IMR-90 (cell line): ENCODE data around the gene CXCL8. TPM values are rescaled to one million over a fixed set of nuclear protein-coding genes. Genes with fewer than 3 reads are reported as not detected.
A peak's percentile ranks its signal among the peaks of the same experiment; 100 is the strongest.

Experiments
- ATAC-seq: fragments of 200-7000 bp; cut with Tn5 transposase; 2 replicates; pipeline ENCODE4 v1.9.1; 2020; ENCODE audit warnings: low read depth, mild to moderate bottlenecking, moderate library complexity
- BruUV-seq: library from RNA; stranded (reverse); fragments of 400-500 nt; replicated peaks from 2 replicates; lab custom pipeline; 2021; lab: Mats Ljungman, UMichigan
- CTCF ChIA-PET: fragments of 300-600 bp; formaldehyde crosslinking; extraction: SDS; loops from one replicate; lab custom pipeline; 2021; ENCODE audit warnings: antibody characterized with exemption; lab: Yijun Ruan, JAX
- POLR2A ChIA-PET: fragments of 300-600 bp; sonication (Branson Sonifier 250); formaldehyde crosslinking; loops from one replicate; lab custom pipeline; 2022; ENCODE audit warnings: antibody characterized with exemption; ENCODE audit not compliant: unreplicated experiment; lab: Charles Lee
- DNase-seq: peaks from one replicate; pipeline ENCODE4 v3.0.0; 2013
- H2AFZ ChIP-seq: replicated peaks from 2 replicates; pipeline ENCODE3; 2013; ENCODE audit warnings: low read length, mild to moderate bottlenecking; ENCODE audit not compliant: poor library complexity
- H2AK5ac ChIP-seq: 2 replicates; pipeline ENCODE4 v1.6.1; 2013; ENCODE audit warnings: low read depth, low read length, inconsistent platforms
- H2AK9ac ChIP-seq: replicated peaks from 2 replicates; pipeline ENCODE3; 2013; ENCODE audit warnings: mild to moderate bottlenecking, low read depth, low read length, moderate library complexity; ENCODE audit not compliant: poor library complexity
- H2BK120ac ChIP-seq: 2 replicates; pipeline ENCODE4 v1.6.1; 2013; ENCODE audit warnings: low read depth, low read length, inconsistent platforms
- H2BK15ac ChIP-seq: 3 replicates; pipeline ENCODE4 v1.6.1; 2013; ENCODE audit warnings: low read depth, low read length, inconsistent platforms
- H2BK20ac ChIP-seq: 2 replicates; pipeline ENCODE4 v1.6.1; 2013; ENCODE audit warnings: low read depth, mild to moderate bottlenecking, inconsistent platforms, low read length, moderate library complexity
- H2BK5ac ChIP-seq: 2 replicates; pipeline ENCODE4 v1.6.1; 2013; ENCODE audit warnings: mild to moderate bottlenecking, low read depth, low read length, inconsistent platforms; ENCODE audit not compliant: poor library complexity, severe bottlenecking
- H3K14ac ChIP-seq: replicated peaks from 2 replicates; pipeline ENCODE4 v1.6.1; 2013; ENCODE audit warnings: low read depth, low read length, inconsistent platforms
- H3K18ac ChIP-seq: 2 replicates; pipeline ENCODE4 v1.6.1; 2013; ENCODE audit warnings: low read depth, low read length, control low read depth
- H3K23ac ChIP-seq: 2 replicates; pipeline ENCODE4 v1.6.1; 2013; ENCODE audit warnings: low read depth, low read length, inconsistent platforms
- H3K27ac ChIP-seq: 2 replicates; pipeline ENCODE4 v1.5.1; 2013; ENCODE audit warnings: mild to moderate bottlenecking, control low read depth, low read length; ENCODE audit not compliant: insufficient read depth
- H3K27me3 ChIP-seq: 2 replicates; pipeline ENCODE4 v1.6.1; 2013; ENCODE audit warnings: low read length; ENCODE audit not compliant: control insufficient read depth, insufficient read depth
- H3K36me3 ChIP-seq: 2 replicates; pipeline ENCODE4 v1.6.1; 2013; ENCODE audit warnings: low read length, mixed read lengths; ENCODE audit not compliant: control insufficient read depth, insufficient read depth
- H3K4ac ChIP-seq: 2 replicates; pipeline ENCODE4 v1.6.1; 2013; ENCODE audit warnings: low read depth, low read length, inconsistent platforms
- H3K4me1 ChIP-seq: 2 replicates; pipeline ENCODE4 v1.6.1; 2013; ENCODE audit warnings: low read length, mixed read lengths; ENCODE audit not compliant: control insufficient read depth, insufficient read depth
- H3K4me2 ChIP-seq: 2 replicates; pipeline ENCODE4 v1.6.1; 2013; ENCODE audit warnings: low read depth, mild to moderate bottlenecking, control low read depth, low read length, moderate library complexity
- H3K4me3 ChIP-seq: 2 replicates; pipeline ENCODE4 v1.5.1; 2013; ENCODE audit warnings: low read depth, mild to moderate bottlenecking, control low read depth, low read length, moderate library complexity; ENCODE audit not compliant: insufficient read depth
- H3K56ac ChIP-seq: 2 replicates; pipeline ENCODE4 v1.6.1; 2013; ENCODE audit warnings: low read length, inconsistent platforms; ENCODE audit not compliant: insufficient read depth; ENCODE audit errors: extremely low read depth
- H3K79me1 ChIP-seq, 2 experiments: 2 replicates each; pipeline ENCODE4 v1.6.1; 2013; ENCODE audit warnings: low read length in 2 of 2, inconsistent platforms in 1 of 2, low read depth in 1 of 2
- H3K9ac ChIP-seq: 2 replicates; pipeline ENCODE4 v1.6.1; 2013; ENCODE audit warnings: low read depth, low read length, control low read depth
- H3K9me1 ChIP-seq: 2 replicates; pipeline ENCODE4 v1.6.1; 2013; ENCODE audit warnings: low read length, inconsistent platforms; ENCODE audit not compliant: insufficient read depth
- H3K9me3 ChIP-seq: 2 replicates; pipeline ENCODE4 v1.6.1; 2013; ENCODE audit warnings: low read length; ENCODE audit not compliant: control insufficient read depth, insufficient read depth
- H4K20me1 ChIP-seq: 2 replicates; pipeline ENCODE4 v1.6.1; 2013; ENCODE audit warnings: low read length, inconsistent platforms; ENCODE audit not compliant: insufficient read depth
- H4K5ac ChIP-seq: 2 replicates; pipeline ENCODE4 v1.6.1; 2013; ENCODE audit warnings: mild to moderate bottlenecking, low read depth, low read length, control low read depth
- H4K8ac ChIP-seq, 2 experiments: 2 replicates each; pipeline ENCODE4 v1.6.1; 2013; ENCODE audit warnings: low read depth in 2 of 2, low read length in 2 of 2, control low read depth in 1 of 2, inconsistent platforms in 1 of 2
- H4K91ac ChIP-seq: 2 replicates; pipeline ENCODE4 v1.6.1; 2013; ENCODE audit warnings: low read depth, low read length, inconsistent platforms; ENCODE audit not compliant: insufficient read depth
- BHLHE40 ChIP-seq: fragments of 150-350 bp; IDR thresholded peaks from 2 replicates; pipeline ENCODE4 v1.6.1; 2016; ENCODE audit warnings: mild to moderate bottlenecking, low read depth, low read length
- CHD1 ChIP-seq: IDR thresholded peaks from 2 replicates; pipeline ENCODE4 v1.6.1; 2012; ENCODE audit warnings: low read depth, low read length, improper control_type of control experiment
- FOS ChIP-seq: fragments of 150-350 bp; IDR thresholded peaks from 2 replicates; pipeline ENCODE4 v1.6.1; 2016; ENCODE audit warnings: low read depth, low read length
- MAFK ChIP-seq: IDR thresholded peaks from 2 replicates; pipeline ENCODE4 v1.6.1; 2012; ENCODE audit warnings: low read depth, low read length, improper control_type of control experiment
- NFE2L2 ChIP-seq: fragments of 150-350 bp; IDR thresholded peaks from 2 replicates; pipeline ENCODE4 v1.6.1; 2016; ENCODE audit warnings: low read depth, mild to moderate bottlenecking, low read length
- RAD21 ChIP-seq: IDR thresholded peaks from 2 replicates; pipeline ENCODE4 v1.6.1; 2012; ENCODE audit warnings: low read length, improper control_type of control experiment
- WGBS, 2 experiments: methylation state at CpG; one replicate each; pipeline versions ENCODE4 v1.1.5 to v1.1.7; 2013; ENCODE audit warnings: missing lambda C conversion rate in 2 of 2; ENCODE audit not compliant: insufficient read length in 1 of 2; ENCODE audit errors: extremely low coverage in 2 of 2; 5-methylcytosine and 5-hydroxymethylcytosine counted together
- dilution Hi-C: fragments of 300-500 bp; cut with HindIII; formaldehyde crosslinking; loops from one replicate; pipeline ENCODE4 v1.14.3; 2018; ENCODE audit warnings: low sequenced_read_pairs; ENCODE audit not compliant: unreplicated experiment
- in situ Hi-C: fragments of 300-500 bp; cut with MboI; formaldehyde crosslinking; loops from 3 replicates; pipeline ENCODE4 v1.14.3; 2019; ENCODE audit warnings: low sequenced_read_pairs, inconsistent platforms, mixed read lengths
- intact Hi-C: fragments of 100-400 bp; cut with micrococcal nuclease; formaldehyde crosslinking; loops from 2 replicates; pipeline ENCODE4 v1.10.0; 2022
- polyA plus RNA-seq, 3 experiments: library from polyadenylated mRNA; depleted of rRNA; stranded (reverse); fragments of >200 nt; gene quantifications; 2 replicates each; pipeline ENCODE4 v1.2.3, GENCODE V29; 2012; ENCODE audit warnings: low replicate concordance in 1 of 3
- total RNA-seq: library from RNA; depleted of rRNA; stranded (reverse); fragments of >200 nt; gene quantifications from 2 replicates; pipeline ENCODE4 v1.2.3, GENCODE V29; 2012

Gene CXCL8
- total and polyA plus RNA-seq, 2 of the 4 experiments (the other 2 are of a cell fraction): 2.2 to 2.7 TPM

- Histone ChIP-seq H3K23ac (no peak overlapping the region), H3K9ac (no peak overlapping the region), H3K79me1 (no peaks in the 10 kb centered on the region), H2BK20ac (no peak overlapping the region), H4K5ac (no peak overlapping the region), H3K18ac (no peak overlapping the region), H3K4ac (no peak overlapping the region), H4K8ac (no peak overlapping the region), H3K27ac (no peak overlapping the region), H2BK5ac (no peak overlapping the region), H3K9me1 (no peaks in the 10 kb centered on the region), H2AK9ac (no peak overlapping the region), H3K14ac (no peak overlapping the region), H3K36me3 (no peaks in the 10 kb centered on the region), H2AK5ac (no peak overlapping the region), H3K4me1 (no peaks in the 10 kb centered on the region), H3K9me3 (no peaks in the 10 kb centered on the region), H3K56ac (no peak overlapping the region), H2BK15ac (no peak overlapping the region), H3K4me3 (no peak overlapping the region), H2AFZ (no peak overlapping the region), H4K20me1 (no peaks in the 10 kb centered on the region), H3K27me3 (no peaks in the 10 kb centered on the region; the same call in 1 of the 2 replicates), H2BK120ac (no peak overlapping the region), H4K91ac (no peak overlapping the region), H3K4me2 (no peak overlapping the region)
- in situ Hi-C loops (loop anchor here (25.0 kb wide), 1 partner anchor 923 kb away; no protein-coding TSS in a partner anchor), dilution Hi-C loops (no loop called here), intact Hi-C loops (no loop called here)
- CTCF ChIA-PET: interaction anchor here (0.6 to 1.6 kb wide), 2 partner anchors 10 to 19 kb away, joined by 3 to 5 read pairs; no protein-coding TSS in a partner anchor
- DNase-seq: no peak
- POLR2A ChIA-PET: no interaction called here
- no CpG with 5 or more reads among the region's 2 CpGs for WGBS, 2 experiments
- no peak for ATAC-seq
- no TSS peak for BruUV-seq
- no peak for TF ChIP-seq FOS
- no peak for TF ChIP-seq BHLHE40
- TF ChIP-seq NFE2L2: no peak
- peak; percentile 40; the same call in 1 of the 2 replicates for TF ChIP-seq MAFK
- no peak for TF ChIP-seq RAD21
- no peak for TF ChIP-seq CHD1
These were observed 25.7 kb upstream of the CXCL8 start for GRCh38 chr4:73714647-73715046.
